ENCODE data around the gene GET3.

- TF ChIP-seq CTCF (IDR thresholded peaks at IDR 0.05) (no peak), POLR2A (IDR thresholded peaks at IDR 0.05) (no peak)
Observed at GRCh38 chr19:12695997-12696365, 41.3 kb upstream of the GET3 start.
